ENCODE results near the gene TSHZ2.

DNA sequence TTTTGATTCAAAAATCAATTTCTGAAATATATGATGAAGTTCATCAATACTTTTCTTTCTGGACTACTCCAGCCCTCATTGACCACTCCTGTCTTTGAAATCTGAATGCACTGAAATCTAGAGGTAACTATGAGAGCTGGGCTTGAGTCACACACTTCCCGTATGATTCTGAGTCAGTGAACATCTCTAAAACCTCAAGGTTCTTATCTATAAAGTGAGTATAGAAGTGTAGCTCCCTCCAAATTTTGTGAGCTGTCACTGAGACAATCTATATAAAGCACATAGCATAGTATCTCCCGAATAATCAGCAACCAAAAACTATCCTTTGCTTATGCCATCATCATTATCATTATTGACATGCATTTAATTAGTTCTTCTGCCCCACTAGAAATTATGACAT is 182.4 kb downstream of the TSHZ2 start:
- no peak for TF ChIP-seq POLR2AphosphoS5 (IDR thresholded peaks at IDR 0.05; ENCODE audit: low read depth, low read length)
- no peak for TF ChIP-seq TAF1 (IDR thresholded peaks at IDR 0.05; ENCODE audit: borderline replicate concordance, insufficient read depth, low read length)
- TF ChIP-seq, protein P1, sequence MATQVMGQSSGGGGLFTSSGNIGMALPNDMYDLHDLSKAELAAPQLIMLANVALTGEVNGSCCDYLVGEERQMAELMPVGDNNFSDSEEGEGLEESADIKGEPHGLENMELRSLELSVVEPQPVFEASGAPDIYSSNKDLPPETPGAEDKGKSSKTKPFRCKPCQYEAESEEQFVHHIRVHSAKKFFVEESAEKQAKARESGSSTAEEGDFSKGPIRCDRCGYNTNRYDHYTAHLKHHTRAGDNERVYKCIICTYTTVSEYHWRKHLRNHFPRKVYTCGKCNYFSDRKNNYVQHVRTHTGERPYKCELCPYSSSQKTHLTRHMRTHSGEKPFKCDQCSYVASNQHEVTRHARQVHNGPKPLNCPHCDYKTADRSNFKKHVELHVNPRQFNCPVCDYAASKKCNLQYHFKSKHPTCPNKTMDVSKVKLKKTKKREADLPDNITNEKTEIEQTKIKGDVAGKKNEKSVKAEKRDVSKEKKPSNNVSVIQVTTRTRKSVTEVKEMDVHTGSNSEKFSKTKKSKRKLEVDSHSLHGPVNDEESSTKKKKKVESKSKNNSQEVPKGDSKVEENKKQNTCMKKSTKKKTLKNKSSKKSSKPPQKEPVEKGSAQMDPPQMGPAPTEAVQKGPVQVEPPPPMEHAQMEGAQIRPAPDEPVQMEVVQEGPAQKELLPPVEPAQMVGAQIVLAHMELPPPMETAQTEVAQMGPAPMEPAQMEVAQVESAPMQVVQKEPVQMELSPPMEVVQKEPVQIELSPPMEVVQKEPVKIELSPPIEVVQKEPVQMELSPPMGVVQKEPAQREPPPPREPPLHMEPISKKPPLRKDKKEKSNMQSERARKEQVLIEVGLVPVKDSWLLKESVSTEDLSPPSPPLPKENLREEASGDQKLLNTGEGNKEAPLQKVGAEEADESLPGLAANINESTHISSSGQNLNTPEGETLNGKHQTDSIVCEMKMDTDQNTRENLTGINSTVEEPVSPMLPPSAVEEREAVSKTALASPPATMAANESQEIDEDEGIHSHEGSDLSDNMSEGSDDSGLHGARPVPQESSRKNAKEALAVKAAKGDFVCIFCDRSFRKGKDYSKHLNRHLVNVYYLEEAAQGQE (IDR thresholded peaks at IDR 0.05; ENCODE audit: insufficient read depth in 1 of 2, low read depth in 2 of 2, low read length in 2 of 2): no peak

All from PFSK-1 (cell line).